K562 (cell line): Measurements from ENCODE around the gene UBE3D. TPM values are rescaled to one million over a fixed set of nuclear protein-coding genes. Genes with fewer than 3 reads are reported as not detected.

Experiments
- ATAC-seq: fragments of 200-7000 bp; cut with Tn5 transposase; 3 replicates; pipeline ENCODE4 v1.9.1; 2020; ENCODE audit warnings: moderate library complexity
- BruUV-seq: library from RNA; stranded (reverse); fragments of 400-500 nt; replicated peaks from 2 replicates; lab custom pipeline; 2021; lab: Mats Ljungman, UMichigan
- CTCF ChIA-PET: fragments of 300-600 bp; formaldehyde crosslinking; extraction: SDS; loops from one replicate; lab custom pipeline; 2021; ENCODE audit warnings: low intra/inter-chr PET ratio; lab: Yijun Ruan, JAX
- POLR2A ChIA-PET: fragments of 300-600, 350-650 bp; sonication (Branson Sonifier 250); formaldehyde crosslinking; extraction: SDS; loops from one replicate; lab custom pipeline; 2021; ENCODE audit warnings: antibody characterized with exemption, inconsistent platforms; lab: Yijun Ruan, JAX
- DNase-seq, 4 experiments: peaks; one replicate each; pipeline versions ENCODE4 v3.0.0 to v3.0.0-alpha.2; 2011 to 2018; ENCODE audit warnings: low spot score in 3 of 4, mixed read lengths in 3 of 4; ENCODE audit errors: extremely low read depth in 1 of 4
- FAIRE-seq: peaks from 2 replicates; lab custom pipeline; 2011; peaks lifted over from hg19 to GRCh38; lab: Jason Lieb, UNC
- H2AFZ ChIP-seq: 2 replicates; pipeline ENCODE4 v1.6.0; 2011; ENCODE audit warnings: low read depth, low read length, control low read depth, inconsistent platforms
- H3K27ac ChIP-seq: fragments of 200-600 bp; 3 replicates; pipeline ENCODE4 v1.8.0; 2011; ENCODE audit warnings: low read depth, mild to moderate bottlenecking, control low read depth, inconsistent platforms, low read length, moderate library complexity, mixed read lengths; ENCODE audit errors: extremely low read depth
- H3K27me3 ChIP-seq, 2 experiments: fragments of 300-600 bp in 1 of 2; 2 replicates in 1 of 2; 3 replicates in 1 of 2; pipeline versions ENCODE4 v1.6.0 to v1.8.0; 2011; ENCODE audit warnings: inconsistent platforms in 2 of 2, low read length in 2 of 2, mild to moderate bottlenecking in 1 of 2, mixed read lengths in 1 of 2, moderate library complexity in 1 of 2; ENCODE audit not compliant: control insufficient read depth in 2 of 2, insufficient read depth in 2 of 2
- H3K36me3 ChIP-seq: fragments of 300-600 bp; 3 replicates; pipeline ENCODE4 v1.8.0; 2011; ENCODE audit warnings: mild to moderate bottlenecking, low read length, inconsistent platforms; ENCODE audit not compliant: control insufficient read depth, insufficient read depth
- H3K4me1 ChIP-seq, 2 experiments: fragments of 200-600 bp in 1 of 2; replicated peaks in 1 of 2; 2 replicates in 1 of 2; 3 replicates in 1 of 2; pipeline versions ENCODE4 v1.5.1 to v1.8.0; 2011; ENCODE audit warnings: inconsistent platforms in 2 of 2, low read length in 2 of 2, mild to moderate bottlenecking in 1 of 2, mixed read lengths in 1 of 2, moderate library complexity in 1 of 2; ENCODE audit not compliant: control insufficient read depth in 2 of 2, insufficient read depth in 2 of 2
- H3K4me2 ChIP-seq: 2 replicates; pipeline ENCODE4 v1.6.1; 2011; ENCODE audit warnings: low read length, control low read depth, inconsistent platforms, mixed read lengths; ENCODE audit not compliant: insufficient read depth
- H3K4me3 ChIP-seq: fragments of 200-600 bp; sonication (generic), shearing (Covaris generic); 2 replicates; pipeline ENCODE4 v1.5.1; 2016; ENCODE audit warnings: control low read depth, inconsistent platforms
- H3K79me2 ChIP-seq: fragments of 200-600 bp; 3 replicates; pipeline ENCODE4 v1.8.0; 2011; ENCODE audit warnings: low read length, inconsistent platforms; ENCODE audit not compliant: control insufficient read depth, insufficient read depth
- H3K9ac ChIP-seq, 2 experiments: 2 replicates each; pipeline versions ENCODE4 v1.6.0 to v1.6.1; 2011; ENCODE audit warnings: low read depth in 2 of 2, low read length in 2 of 2, control low read depth in 1 of 2, inconsistent platforms in 1 of 2, mild to moderate bottlenecking in 1 of 2, mixed read lengths in 1 of 2; ENCODE audit not compliant: insufficient read depth in 1 of 2
- H3K9me1 ChIP-seq: one replicate; pipeline ENCODE4 v1.6.0; 2011; ENCODE audit warnings: inconsistent platforms, mild to moderate bottlenecking, low read length, moderate library complexity; ENCODE audit not compliant: control insufficient read depth, insufficient read depth
- H3K9me3 ChIP-seq: replicated peaks from 2 replicates; pipeline ENCODE4 v1.5.1; 2011; ENCODE audit warnings: low read depth, low read length, inconsistent platforms; ENCODE audit not compliant: control insufficient read depth, insufficient read depth
- H4K20me1 ChIP-seq: replicated peaks from 2 replicates; pipeline ENCODE4 v1.6.1; 2011; ENCODE audit warnings: low read length, inconsistent platforms, mixed read lengths; ENCODE audit not compliant: control insufficient read depth, insufficient read depth
- BRD4 ChIP-seq: fragments of 200-600 bp; sonication (generic); IDR thresholded peaks from 2 replicates; pipeline ENCODE4 v1.6.1; 2017; ENCODE audit warnings: inconsistent platforms
- C11orf30 ChIP-seq: fragments of 450-650 bp; IDR thresholded peaks from 2 replicates; pipeline ENCODE4 v1.6.1; 2016; ENCODE audit warnings: low read depth, mild to moderate bottlenecking
- FOXM1 ChIP-seq, 2 experiments: fragments of 450-650 bp in 1 of 2; sonication (generic) in 1 of 2; formaldehyde crosslinking in 1 of 2; IDR thresholded peaks; 2 replicates each; pipeline versions ENCODE4 v1.6.1 to v1.9.0; 2017 to 2022; ENCODE audit warnings: low read depth in 2 of 2, mild to moderate bottlenecking in 2 of 2, missing genetic modification reagents in 1 of 2, moderate library complexity in 1 of 2
- FOXP1 ChIP-seq: sonication (generic); formaldehyde crosslinking; IDR thresholded peaks from 2 replicates; pipeline ENCODE4 v1.8.0; 2022; ENCODE audit warnings: mild to moderate bottlenecking, missing genetic modification reagents
- JUN ChIP-seq, 2 experiments: sonication (generic) in 1 of 2; formaldehyde crosslinking in 1 of 2; IDR thresholded peaks; 2 replicates each; pipeline versions ENCODE4 v1.6.1 to v1.8.0; 2012 to 2022; ENCODE audit warnings: borderline replicate concordance in 2 of 2, mild to moderate bottlenecking in 2 of 2, improper control_type of control experiment in 1 of 2, low read depth in 1 of 2, low read length in 1 of 2, missing genetic modification reagents in 1 of 2
- MAFF ChIP-seq: IDR thresholded peaks from 2 replicates; pipeline ENCODE4 v1.6.1; 2012; ENCODE audit warnings: low read length, improper control_type of control experiment
- MAFG ChIP-seq: fragments of 450-650 bp; conservative IDR thresholded peaks from 2 replicates; pipeline ENCODE4 v1.6.1; 2016; ENCODE audit warnings: missing genetic modification characterization, missing compliant biosample characterization
- NFE2 ChIP-seq: IDR thresholded peaks from 2 replicates; pipeline ENCODE4 v1.6.1; 2014; ENCODE audit warnings: antibody characterized with exemption, low read depth
- NFE2L1 ChIP-seq: fragments of 450-650 bp; IDR thresholded peaks from 2 replicates; pipeline ENCODE4 v1.6.1; 2016; ENCODE audit warnings: missing genetic modification characterization, low read depth, mild to moderate bottlenecking, missing compliant biosample characterization, moderate library complexity, borderline replicate concordance
- SMARCA4 ChIP-seq: fragments of 450-650 bp; IDR thresholded peaks from 2 replicates; pipeline ENCODE4 v1.6.1; 2016
- STAG1 ChIP-seq: sonication (generic); formaldehyde crosslinking; IDR thresholded peaks from 2 replicates; pipeline ENCODE4 v1.5.0; 2020; ENCODE audit warnings: missing genetic modification reagents, borderline replicate concordance
- TRIM24 ChIP-seq, 2 experiments: fragments of 450-650 bp; IDR thresholded peaks; 2 replicates each; pipeline ENCODE4 v1.6.1; 2016
- ZNF133 ChIP-seq: fragments of 250-450 bp; sonication (Bioruptor Pico); IDR thresholded peaks from 2 replicates; pipeline ENCODE4 v1.4.0; 2020; ENCODE audit warnings: mild to moderate bottlenecking
- ZNF316 ChIP-seq: fragments of 450-650 bp; IDR thresholded peaks from 2 replicates; pipeline ENCODE4 v1.6.1; 2016
- ZSCAN32 ChIP-seq: fragments of 450-650 bp; formaldehyde crosslinking; IDR thresholded peaks from 2 replicates; pipeline ENCODE4 v1.4.0; 2020; ENCODE audit warnings: mild to moderate bottlenecking, moderate library complexity
- WGBS: fragments of 100-300 bp; shearing (Covaris generic); methylation state at CpG from one replicate; pipeline ENCODE4 v1.1.6; 2016; ENCODE audit warnings: low coverage, mixed read lengths; ENCODE audit not compliant: insufficient coverage; ENCODE audit errors: missing lambda C conversion rate; 5-methylcytosine and 5-hydroxymethylcytosine counted together
- in situ Hi-C: fragments of 300-500 bp; cut with MboI; formaldehyde crosslinking; loops from 4 replicates; pipeline ENCODE4 v1.15.0; 2018; ENCODE audit warnings: inconsistent platforms, mixed read lengths
- intact Hi-C: fragments of 100-400 bp; cut with micrococcal nuclease; formaldehyde crosslinking; loops from 2 replicates; pipeline ENCODE4 v1.14.2; 2022
- polyA plus RNA-seq, 8 experiments: library from polyadenylated mRNA; depleted of rRNA in 4 of 8; stranded (reverse) in 5 of 8; unstranded in 3 of 8; fragments of >200 nt; fragmentation: Nextera tagmentation in 2 of 8; fragmentation: Illumina TruSeq in 1 of 8; extraction: Ambion mirVana in 2 of 8; extraction: Trizol in 1 of 8; gene quantifications; 2 replicates each; pipeline versions ENCODE4 v1.2.1 to v1.2.3, GENCODE V29; 2011 to 2014; ENCODE audit warnings: inconsistent platforms in 1 of 8, missing spikeins in 1 of 8
- total RNA-seq, 7 experiments: library from RNA; depleted of rRNA in 6 of 7; stranded (reverse); fragments of >200 nt in 6 of 7; fragmentation: Illumina TruSeq in 2 of 7; extraction: Trizol in 2 of 7; gene quantifications; 2 replicates each; pipeline versions ENCODE4 v1.2.1 to v1.2.3, GENCODE V29; 2011 to 2021; ENCODE audit warnings: low replicate concordance in 1 of 7
- TF ChIP-seq, protein P1 (sequence below): IDR thresholded peaks from 3 replicates; pipeline ENCODE4 v1.6.1; 2011; ENCODE audit warnings: borderline replicate concordance, mild to moderate bottlenecking; ENCODE audit not compliant: insufficient read length, insufficient read depth
- TF ChIP-seq, protein P2 (sequence below): fragments of 250-450 bp; sonication (Bioruptor Pico); IDR thresholded peaks from 2 replicates; pipeline ENCODE4 v1.9.0; 2021; ENCODE audit warnings: mild to moderate bottlenecking
- TF ChIP-seq, protein P3 (sequence below): fragments of 450-650 bp; IDR thresholded peaks from one replicate; pipeline ENCODE4 v1.6.1; 2018; ENCODE audit warnings: mild to moderate bottlenecking, moderate library complexity; ENCODE audit not compliant: partially characterized antibody
- TF ChIP-seq, protein P4 (sequence below), 2 experiments: fragments of 450-650 bp in 1 of 2; sonication (generic) in 1 of 2; formaldehyde crosslinking in 1 of 2; IDR thresholded peaks in 1 of 2; conservative IDR thresholded peaks in 1 of 2; 2 replicates each; pipeline versions ENCODE4 v1.6.1 to v1.8.1; 2016 to 2023; ENCODE audit warnings: mild to moderate bottlenecking in 2 of 2, moderate library complexity in 2 of 2, inconsistent platforms in 1 of 2, missing genetic modification reagents in 1 of 2

UBE3D gene
- total and polyA plus RNA-seq, 9 of the 15 experiments (the other 6 are each of a cell fraction or from before 2014, with no cell fraction given): 9.4 to 17.6 (median 11.9) TPM

DNA sequence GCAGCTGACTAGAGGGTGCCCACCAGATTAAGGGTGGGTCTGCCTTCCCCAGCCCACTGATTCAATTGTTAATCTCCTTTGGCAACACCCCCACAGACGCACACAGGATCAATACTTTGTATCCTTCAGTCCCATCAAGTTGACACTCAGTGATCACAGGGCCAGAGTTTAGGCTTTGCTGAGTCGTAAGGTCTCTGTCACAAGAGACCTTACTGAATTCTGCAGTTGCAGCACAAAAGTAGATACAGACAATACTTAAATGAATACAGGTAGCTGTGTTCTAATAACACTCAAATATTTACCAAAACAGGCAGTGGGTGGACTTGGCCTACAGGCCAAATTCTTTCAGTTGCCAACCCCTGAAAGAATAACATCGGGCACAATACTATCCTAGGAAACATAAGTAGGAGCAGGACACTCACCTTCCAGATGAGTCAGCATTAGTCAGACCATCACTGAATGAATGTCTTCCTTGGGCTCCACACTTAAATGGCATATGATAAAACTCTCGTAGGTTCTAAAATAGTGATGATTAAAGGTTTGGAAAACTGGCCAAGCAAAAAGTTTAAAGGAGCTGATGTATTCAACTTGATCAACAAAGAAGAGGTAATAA lies 190.0 kb downstream of the UBE3D start:
- WGBS: 18% methylated on average over 4 of the region's 4 CpGs
- H3K36me3 ChIP-seq: no peaks in the 10 kb centered on the region
- no peak overlapping the region; the same call in 2 of the 3 replicates for H3K27ac ChIP-seq
- no peak overlapping the region for H3K9ac ChIP-seq
- no peaks in the 10 kb centered on the region for H3K27me3 ChIP-seq
- BruUV-seq: no TSS peak
- peak; percentile 49 for FAIRE-seq
- peak overlapping the region; percentile 56 for H2AFZ ChIP-seq
- peaks cover 0 to 5% of the 10 kb centered on the region in 2 experiments; a peak in 3 of 5 replicates for H3K4me1 ChIP-seq
- no peaks in the 10 kb centered on the region for H3K9me1 ChIP-seq
- no peak overlapping the region for H3K4me3 ChIP-seq
- ChIA-PET POLR2A (no interaction called here), CTCF (no interaction called here)
- intact Hi-C loops: no loop called here
- H3K4me2 ChIP-seq: no peak overlapping the region
- DNase-seq: peak; percentile 19 to 29 (median 24)
- H4K20me1 ChIP-seq: no peaks in the 10 kb centered on the region
- no peaks in the 10 kb centered on the region for H3K79me2 ChIP-seq
- in situ Hi-C loops: no loop called here
- ATAC-seq: peak; percentile 68
- H3K9me3 ChIP-seq: no peaks in the 10 kb centered on the region
- peak; percentile 31; the same call in 1 of the 2 replicates for TF ChIP-seq JUN (IDR thresholded peaks at IDR 0.05; ENCODE audit: borderline replicate concordance, low read depth, low read length)
- TF ChIP-seq JUN (CRISPR knock-in tag; IDR thresholded peaks at IDR 0.05; ENCODE audit: borderline replicate concordance): no peak
- no peak for TF ChIP-seq ZNF133 (CRISPR knock-in tag)
- no peak for TF ChIP-seq ZSCAN32 (CRISPR knock-in tag)
- TF ChIP-seq, protein P1, sequence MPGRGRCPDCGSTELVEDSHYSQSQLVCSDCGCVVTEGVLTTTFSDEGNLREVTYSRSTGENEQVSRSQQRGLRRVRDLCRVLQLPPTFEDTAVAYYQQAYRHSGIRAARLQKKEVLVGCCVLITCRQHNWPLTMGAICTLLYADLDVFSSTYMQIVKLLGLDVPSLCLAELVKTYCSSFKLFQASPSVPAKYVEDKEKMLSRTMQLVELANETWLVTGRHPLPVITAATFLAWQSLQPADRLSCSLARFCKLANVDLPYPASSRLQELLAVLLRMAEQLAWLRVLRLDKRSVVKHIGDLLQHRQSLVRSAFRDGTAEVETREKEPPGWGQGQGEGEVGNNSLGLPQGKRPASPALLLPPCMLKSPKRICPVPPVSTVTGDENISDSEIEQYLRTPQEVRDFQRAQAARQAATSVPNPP: no peak
- TF ChIP-seq NFE2L1 (tag): peak; percentile 32; the same call in 1 of the 2 replicates
- TF ChIP-seq, protein P2, sequence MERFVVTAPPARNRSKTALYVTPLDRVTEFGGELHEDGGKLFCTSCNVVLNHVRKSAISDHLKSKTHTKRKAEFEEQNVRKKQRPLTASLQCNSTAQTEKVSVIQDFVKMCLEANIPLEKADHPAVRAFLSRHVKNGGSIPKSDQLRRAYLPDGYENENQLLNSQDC (CRISPR knock-in tag): no peak
- TF ChIP-seq, protein P3, sequence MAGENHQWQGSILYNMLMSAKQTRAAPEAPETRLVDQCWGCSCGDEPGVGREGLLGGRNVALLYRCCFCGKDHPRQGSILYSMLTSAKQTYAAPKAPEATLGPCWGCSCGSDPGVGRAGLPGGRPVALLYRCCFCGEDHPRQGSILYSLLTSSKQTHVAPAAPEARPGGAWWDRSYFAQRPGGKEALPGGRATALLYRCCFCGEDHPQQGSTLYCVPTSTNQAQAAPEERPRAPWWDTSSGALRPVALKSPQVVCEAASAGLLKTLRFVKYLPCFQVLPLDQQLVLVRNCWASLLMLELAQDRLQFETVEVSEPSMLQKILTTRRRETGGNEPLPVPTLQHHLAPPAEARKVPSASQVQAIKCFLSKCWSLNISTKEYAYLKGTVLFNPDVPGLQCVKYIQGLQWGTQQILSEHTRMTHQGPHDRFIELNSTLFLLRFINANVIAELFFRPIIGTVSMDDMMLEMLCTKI: no peak
- TF ChIP-seq STAG1 (CRISPR knock-in tag): no peak
- no peak for TF ChIP-seq FOXP1 (CRISPR knock-in tag)
- TF ChIP-seq TRIM24 (IDR thresholded peaks at IDR 0.05): no peak
- TF ChIP-seq ZNF316: peak; percentile 93
- peak; percentile 75 for TF ChIP-seq NFE2
- no peak for TF ChIP-seq BRD4
- no peak for TF ChIP-seq FOXM1 (IDR thresholded peaks at IDR 0.05; ENCODE audit: low read depth)
- TF ChIP-seq FOXM1 (CRISPR knock-in tag; IDR thresholded peaks at IDR 0.05; ENCODE audit: low read depth): no peak
- peak; percentile 30; the same call in 1 of the 2 replicates for TF ChIP-seq SMARCA4
- peak; percentile 91 for TF ChIP-seq MAFG (tag)
- TF ChIP-seq, protein P4, sequence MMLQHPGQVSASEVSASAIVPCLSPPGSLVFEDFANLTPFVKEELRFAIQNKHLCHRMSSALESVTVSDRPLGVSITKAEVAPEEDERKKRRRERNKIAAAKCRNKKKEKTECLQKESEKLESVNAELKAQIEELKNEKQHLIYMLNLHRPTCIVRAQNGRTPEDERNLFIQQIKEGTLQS (IDR thresholded peaks at IDR 0.05): peak; percentile 51
- TF ChIP-seq, protein P4 (CRISPR knock-in tag; conservative IDR thresholded peaks at IDR 0.05): no peak
- TF ChIP-seq C11orf30: peak; percentile 93
- peak; percentile 74 for TF ChIP-seq MAFF
